H1 (cell line): ENCODE results near the gene PCBP4. TPM values are rescaled to one million over a fixed set of nuclear protein-coding genes. Genes with fewer than 3 reads are reported as not detected.

Experiments used
- CTCF ChIA-PET: fragments of 300-600 bp; sonication (Branson Sonifier 250); formaldehyde crosslinking; loops from one replicate; lab custom pipeline; 2021; ENCODE audit not compliant: partially characterized antibody; lab: Charles Lee
- POLR2A ChIA-PET: fragments of 300-600 bp; sonication (Branson Sonifier 250); formaldehyde crosslinking; loops from one replicate; lab custom pipeline; 2021; ENCODE audit warnings: inconsistent platforms; ENCODE audit not compliant: partially characterized antibody; lab: Charles Lee
- DNase-seq, 2 experiments: peaks; one replicate each; pipeline versions ENCODE4 v3.0.0 to v3.0.0-alpha.2; 2010 to 2022; ENCODE audit warnings: low spot score in 2 of 2, low read depth in 1 of 2, mixed read lengths in 1 of 2
- FAIRE-seq: peaks from 2 replicates; lab custom pipeline; 2011; peaks lifted over from hg19 to GRCh38; lab: Jason Lieb, UNC
- H2AFZ ChIP-seq: 2 replicates; pipeline ENCODE4 v1.8.1; 2012; ENCODE audit warnings: low read length, inconsistent platforms
- H2AK5ac ChIP-seq: 2 replicates; pipeline ENCODE4 v1.6.1; 2013; ENCODE audit warnings: low read depth, low read length
- H2BK120ac ChIP-seq: replicated peaks from 2 replicates; pipeline ENCODE3; 2013; ENCODE audit warnings: low read depth, low read length, inconsistent platforms
- H2BK12ac ChIP-seq: 2 replicates; pipeline ENCODE4 v1.6.1; 2013; ENCODE audit warnings: low read depth, low read length
- H2BK15ac ChIP-seq: 2 replicates; pipeline ENCODE4 v1.6.1; 2013; ENCODE audit warnings: low read length
- H2BK20ac ChIP-seq: 2 replicates; pipeline ENCODE4 v1.6.1; 2013; ENCODE audit warnings: low read length
- H2BK5ac ChIP-seq: 2 replicates; pipeline ENCODE4 v1.6.1; 2013; ENCODE audit warnings: low read depth, low read length
- H3K14ac ChIP-seq: 2 replicates; pipeline ENCODE4 v1.6.1; 2013; ENCODE audit warnings: inconsistent platforms; ENCODE audit not compliant: insufficient read length
- H3K18ac ChIP-seq: 2 replicates; pipeline ENCODE4 v1.6.1; 2013; ENCODE audit warnings: low read length; ENCODE audit errors: extremely low read depth
- H3K23ac ChIP-seq: 2 replicates; pipeline ENCODE4 v1.6.1; 2013; ENCODE audit warnings: inconsistent platforms; ENCODE audit not compliant: insufficient read length
- H3K23me2 ChIP-seq: 2 replicates; pipeline ENCODE4 v1.6.1; 2013; ENCODE audit warnings: low read depth, low read length
- H3K27ac ChIP-seq: 2 replicates; pipeline ENCODE4 v1.6.1; 2011; ENCODE audit warnings: low read depth, low read length, inconsistent platforms
- H3K27me3 ChIP-seq, 4 experiments: replicated peaks in 1 of 4; 1 replicate in 1 of 4; 2 replicates in 3 of 4; pipeline versions ENCODE4 v1.6.1 to v1.8.1; 2011 to 2013; ENCODE audit warnings: low read length in 3 of 4, mild to moderate bottlenecking in 3 of 4, inconsistent platforms in 2 of 4, mixed read lengths in 2 of 4, moderate library complexity in 1 of 4; ENCODE audit not compliant: control insufficient read depth in 3 of 4, insufficient read depth in 3 of 4; ENCODE audit errors: extremely low read depth in 1 of 4
- H3K36me3 ChIP-seq, 4 experiments: 2 replicates each; pipeline versions ENCODE4 v1.6.1 to v1.8.1; 2011 to 2013; ENCODE audit warnings: mild to moderate bottlenecking in 4 of 4, low read length in 3 of 4, moderate library complexity in 2 of 4, control low read depth in 1 of 4, inconsistent platforms in 1 of 4; ENCODE audit not compliant: insufficient read depth in 4 of 4, control insufficient read depth in 2 of 4
- H3K4ac ChIP-seq: replicated peaks from 2 replicates; pipeline ENCODE3; 2013; ENCODE audit warnings: low read length, low read depth, mixed read lengths, inconsistent platforms; ENCODE audit not compliant: insufficient read length
- H3K4me1 ChIP-seq, 4 experiments: replicated peaks in 1 of 4; 1 replicate in 1 of 4; 2 replicates in 3 of 4; pipeline versions ENCODE4 v1.6.1 to v1.8.1; 2011 to 2013; ENCODE audit warnings: low read length in 3 of 4, inconsistent platforms in 2 of 4, mixed read lengths in 1 of 4; ENCODE audit not compliant: insufficient read depth in 4 of 4, control insufficient read depth in 3 of 4
- H3K4me2 ChIP-seq, 2 experiments: 2 replicates each; pipeline versions ENCODE4 v1.6.1 to v1.8.1; 2011 to 2013; ENCODE audit warnings: low read depth in 2 of 2, low read length in 2 of 2, control low read depth in 1 of 2, inconsistent platforms in 1 of 2, mild to moderate bottlenecking in 1 of 2; ENCODE audit not compliant: insufficient read depth in 1 of 2
- H3K4me3 ChIP-seq, 4 experiments: fragments of 200-600, 300-600 bp in 1 of 4; sonication (generic), shearing (Covaris generic), sonication (Bioruptor Twin) in 1 of 4; 2 replicates each; pipeline versions ENCODE4 v1.5.1 to v1.8.1; 2011 to 2016; ENCODE audit warnings: low read length in 4 of 4, low read depth in 3 of 4, control low read depth in 2 of 4, inconsistent platforms in 2 of 4, mild to moderate bottlenecking in 2 of 4, mixed read lengths in 1 of 4, moderate library complexity in 1 of 4; ENCODE audit not compliant: insufficient read depth in 2 of 4; ENCODE audit errors: extremely low read depth in 1 of 4
- H3K56ac ChIP-seq: replicated peaks from 2 replicates; pipeline ENCODE3; 2013; ENCODE audit warnings: low read depth, mild to moderate bottlenecking, mixed read lengths, low read length, inconsistent platforms; ENCODE audit not compliant: insufficient read length
- H3K79me1 ChIP-seq: 2 replicates; pipeline ENCODE4 v1.6.1; 2013; ENCODE audit warnings: low read depth, low read length, control low read depth
- H3K79me2 ChIP-seq, 2 experiments: 2 replicates each; pipeline versions ENCODE4 v1.6.1 to v1.8.1; 2012 to 2013; ENCODE audit warnings: low read length in 2 of 2, mild to moderate bottlenecking in 2 of 2, inconsistent platforms in 1 of 2; ENCODE audit not compliant: insufficient read depth in 2 of 2, control insufficient read depth in 1 of 2
- H3K9ac ChIP-seq, 4 experiments: replicated peaks in 1 of 4; 1 replicate in 1 of 4; 2 replicates in 3 of 4; pipeline versions ENCODE4 v1.6.1 to v1.8.1; 2011 to 2013; ENCODE audit warnings: low read depth in 3 of 4, low read length in 3 of 4, control low read depth in 2 of 4, mild to moderate bottlenecking in 2 of 4, moderate library complexity in 2 of 4, inconsistent platforms in 1 of 4; ENCODE audit errors: extremely low read depth in 1 of 4
- H3K9me3 ChIP-seq, 2 experiments: 2 replicates each; pipeline versions ENCODE4 v1.6.1 to v1.8.1; 2012 to 2013; ENCODE audit warnings: mild to moderate bottlenecking in 2 of 2, moderate library complexity in 2 of 2, control low read depth in 1 of 2, inconsistent platforms in 1 of 2, low read depth in 1 of 2, low read length in 1 of 2, mixed read lengths in 1 of 2; ENCODE audit not compliant: insufficient read depth in 2 of 2
- H4K20me1 ChIP-seq, 2 experiments: replicated peaks in 1 of 2; 2 replicates each; pipeline versions ENCODE3 to v1.8.1; 2011 to 2013; ENCODE audit warnings: inconsistent platforms in 2 of 2, low read length in 2 of 2, mild to moderate bottlenecking in 1 of 2; ENCODE audit not compliant: insufficient read depth in 2 of 2, control insufficient read depth in 1 of 2
- H4K5ac ChIP-seq: 2 replicates; pipeline ENCODE4 v1.6.1; 2013; ENCODE audit warnings: low read length, low read depth, mixed read lengths, inconsistent platforms; ENCODE audit not compliant: insufficient read length
- H4K8ac ChIP-seq: 2 replicates; pipeline ENCODE4 v1.8.0; 2013; ENCODE audit warnings: mild to moderate bottlenecking, moderate library complexity, low read length, inconsistent platforms; ENCODE audit not compliant: insufficient read depth; ENCODE audit errors: extremely low read depth
- H4K91ac ChIP-seq: replicated peaks from 2 replicates; pipeline ENCODE3; 2013; ENCODE audit warnings: low read length, mixed read lengths, inconsistent platforms; ENCODE audit not compliant: insufficient read length
- BACH1 ChIP-seq: IDR thresholded peaks from 2 replicates; pipeline ENCODE4 v1.6.1; 2012; ENCODE audit warnings: low read length, improper control_type of control experiment
- CTBP2 ChIP-seq: IDR thresholded peaks from 2 replicates; pipeline ENCODE4 v1.7.0; 2011; ENCODE audit warnings: borderline replicate concordance, mild to moderate bottlenecking, moderate library complexity, mixed read lengths, low read length; ENCODE audit not compliant: insufficient read depth, insufficient read length
- E2F6 ChIP-seq: IDR thresholded peaks from 2 replicates; pipeline ENCODE4 v1.6.1; 2012; ENCODE audit warnings: inconsistent platforms
- EP300 ChIP-seq, 2 experiments: IDR thresholded peaks; 1 replicate in 1 of 2; 2 replicates in 1 of 2; pipeline ENCODE4 v1.6.1; 2011 to 2012; ENCODE audit warnings: low read depth in 2 of 2, low read length in 2 of 2, mild to moderate bottlenecking in 2 of 2, borderline replicate concordance in 1 of 2, inconsistent platforms in 1 of 2, moderate library complexity in 1 of 2
- GABPA ChIP-seq: IDR thresholded peaks from 2 replicates; pipeline ENCODE4 v1.6.1; 2011; ENCODE audit warnings: mild to moderate bottlenecking, low read length, moderate library complexity, borderline replicate concordance; ENCODE audit not compliant: insufficient read depth
- POLR2A ChIP-seq, 2 experiments: IDR thresholded peaks; 1 replicate in 1 of 2; 2 replicates in 1 of 2; pipeline ENCODE4 v1.6.1; 2011; ENCODE audit warnings: low read depth in 2 of 2, low read length in 2 of 2, mild to moderate bottlenecking in 2 of 2; ENCODE audit errors: control extremely low read depth in 1 of 2
- TAF7 ChIP-seq: optimal IDR thresholded peaks from 2 replicates; pipeline ENCODE3; 2011; ENCODE audit warnings: low read depth, mild to moderate bottlenecking, inconsistent platforms, low read length, moderate library complexity, borderline replicate concordance
- WGBS, 2 experiments: shearing (Covaris generic) in 1 of 2; methylation state at CpG; one replicate each; pipeline versions ENCODE4 v1.1.6 to v1.1.7; 2013 to 2015; ENCODE audit warnings: low lambda C conversion rate in 2 of 2, mixed read lengths in 2 of 2, inconsistent platforms in 1 of 2, low coverage in 1 of 2, missing lambda C conversion rate in 1 of 2; ENCODE audit not compliant: insufficient replicate concordance in 2 of 2, insufficient coverage in 1 of 2, insufficient read length in 1 of 2; ENCODE audit errors: extremely low coverage in 1 of 2, missing lambda C conversion rate in 1 of 2; 5-methylcytosine and 5-hydroxymethylcytosine counted together
- polyA plus RNA-seq, 7 experiments: library from polyadenylated mRNA; depleted of rRNA in 3 of 7; stranded (reverse) in 5 of 7; unstranded in 2 of 7; fragments of >200 nt in 5 of 7; fragments of 200-250 nt in 2 of 7; gene quantifications; 1 replicate in 5 of 7; 2 replicates in 1 of 7; 4 replicates in 1 of 7; pipeline versions ENCODE4 v1.2.1 to v1.2.3, GENCODE V29; 2011 to 2013; ENCODE audit warnings: missing spikeins in 2 of 7, mixed read lengths in 2 of 7
- total RNA-seq: library from RNA; stranded (reverse); fragmentation: NEBNext Ultra II Directional; extraction: Animal tissue kit (Norgen Biotek cat#: 25700); gene quantifications from 2 replicates; pipeline ENCODE4 v1.2.1, GENCODE V29; 2021
- TF ChIP-seq, protein P1 (sequence below): IDR thresholded peaks from 2 replicates; pipeline ENCODE4 v1.6.1; 2012; ENCODE audit warnings: low read length, inconsistent platforms

Gene PCBP4
- total and polyA plus RNA-seq, 2 of the 8 experiments (the other 6 are each of a cell fraction or from before 2014, with no cell fraction given): 16.4 to 34.1 TPM

DNA sequence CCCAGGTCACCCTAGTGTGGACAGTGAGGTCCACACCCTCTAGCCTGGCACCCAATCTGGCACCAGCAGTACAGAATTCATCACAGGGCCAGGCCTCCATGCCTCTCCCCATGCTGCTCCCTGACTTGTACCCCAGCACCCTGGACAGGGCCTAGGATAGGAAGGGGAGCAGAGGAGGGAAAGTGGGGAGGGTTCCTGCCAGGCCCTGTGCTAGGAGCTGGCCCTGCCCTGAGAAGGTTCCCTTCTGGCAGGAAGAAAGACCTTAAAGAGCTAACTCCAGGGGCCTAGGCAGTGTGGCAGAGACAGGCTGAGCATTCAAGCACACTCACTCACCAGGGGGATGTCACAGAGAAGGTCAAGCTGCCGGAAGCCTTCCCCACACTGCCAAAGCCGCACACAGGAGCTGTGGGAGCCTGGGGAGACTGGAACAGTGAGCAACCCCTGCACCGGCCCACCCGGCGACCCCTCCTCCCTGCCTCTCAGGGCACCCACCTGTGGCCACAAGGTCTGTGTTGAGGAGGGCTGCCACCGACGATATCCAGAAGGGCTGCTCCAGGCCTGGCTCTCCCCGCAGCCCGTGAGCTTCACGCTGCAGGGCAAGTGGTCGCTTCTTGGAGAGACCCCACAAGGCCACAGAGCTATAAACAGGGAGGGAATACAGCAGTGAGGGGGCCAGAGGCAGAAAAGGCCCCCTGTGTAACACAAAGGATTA, 33.0 kb downstream of the PCBP4 start:
- Histone ChIP-seq H3K23me2 (no peaks in the 10 kb centered on the region), H3K36me3 (peaks cover 26 to 47% (median 43%) of the 10 kb centered on the region in 4 experiments), H3K23ac (no peak overlapping the region), H2AFZ (no peak overlapping the region), H3K27me3 (no peaks in the 10 kb centered on the region), H3K14ac (no peak overlapping the region), H2BK15ac (no peak overlapping the region), H3K9ac (no peak overlapping the region), H4K8ac (0 out of 2 replicates have a peak overlapping the region, but pooled peaks have one; percentile 2), H2AK5ac (no peak overlapping the region), H3K4me1 (no peaks in the 10 kb centered on the region), H3K79me2 (peaks cover 0 to 10% of the 10 kb centered on the region in 2 experiments; a peak in 2 of 4 replicates), H4K20me1 (peaks cover 0 to 26% of the 10 kb centered on the region in 2 experiments), H3K4me3 (no peak overlapping the region), H4K91ac (no peak overlapping the region), H2BK120ac (no peak overlapping the region), H3K56ac (no peak overlapping the region), H3K27ac (no peak overlapping the region), H3K4ac (no peak overlapping the region), H2BK5ac (no peak overlapping the region), H3K18ac (no peak overlapping the region), H3K4me2 (no peak overlapping the region), H4K5ac (no peak overlapping the region), H3K79me1 (peaks cover 5% of the 10 kb centered on the region), H2BK12ac (no peak overlapping the region), H2BK20ac (no peak overlapping the region), H3K9me3 (no peaks in the 10 kb centered on the region)
- 96% methylated on average over 11 of the region's 11 CpGs; no CpG with 5 or more reads in 1 of the 2 experiments for WGBS, 2 experiments
- POLR2A ChIA-PET: interaction anchor here (0.9 to 1.6 kb wide), 2 partner anchors 32 to 35 kb away, joined by 3 to 6 read pairs; no protein-coding TSS in a partner anchor
- DNase-seq (no peak), FAIRE-seq (no peak)
- CTCF ChIA-PET: interaction anchor here (0.6 to 1.8 kb wide), 4 partner anchors 11 to 114 kb away, joined by 3 to 7 read pairs (median 6); no protein-coding TSS in a partner anchor
- TF ChIP-seq CTBP2 (no peak), POLR2A (IDR thresholded peaks at IDR 0.05; ENCODE audit: control extremely low read depth in 1 of 2, low read depth in 2 of 2, low read length in 2 of 2) (no peak), TAF7 (no peak), BACH1 (no peak), GABPA (no peak), EP300 (IDR thresholded peaks at IDR 0.05; ENCODE audit: borderline replicate concordance in 1 of 2, low read depth in 2 of 2, low read length in 2 of 2) (no peak), E2F6 (no peak)
- TF ChIP-seq, protein P1, sequence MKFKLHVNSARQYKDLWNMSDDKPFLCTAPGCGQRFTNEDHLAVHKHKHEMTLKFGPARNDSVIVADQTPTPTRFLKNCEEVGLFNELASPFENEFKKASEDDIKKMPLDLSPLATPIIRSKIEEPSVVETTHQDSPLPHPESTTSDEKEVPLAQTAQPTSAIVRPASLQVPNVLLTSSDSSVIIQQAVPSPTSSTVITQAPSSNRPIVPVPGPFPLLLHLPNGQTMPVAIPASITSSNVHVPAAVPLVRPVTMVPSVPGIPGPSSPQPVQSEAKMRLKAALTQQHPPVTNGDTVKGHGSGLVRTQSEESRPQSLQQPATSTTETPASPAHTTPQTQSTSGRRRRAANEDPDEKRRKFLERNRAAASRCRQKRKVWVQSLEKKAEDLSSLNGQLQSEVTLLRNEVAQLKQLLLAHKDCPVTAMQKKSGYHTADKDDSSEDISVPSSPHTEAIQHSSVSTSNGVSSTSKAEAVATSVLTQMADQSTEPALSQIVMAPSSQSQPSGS: no peak
